Bronchial epithelial cell (primary cell): ENCODE measurements around the gene KCP. TPM values are rescaled to one million over a fixed set of nuclear protein-coding genes. Genes with fewer than 3 reads are reported as not detected.
A peak's percentile ranks its signal among the peaks of the same experiment; 100 is the strongest.

Experiments used
- DNase-seq: peaks from one replicate; pipeline ENCODE4 v3.0.0-alpha.2; 2010; ENCODE audit warnings: low read depth
- FAIRE-seq: peaks from 2 replicates; lab custom pipeline; 2011; peaks lifted over from hg19 to GRCh38; lab: Jason Lieb, UNC
- H3K27me3 ChIP-seq: 2 replicates; pipeline ENCODE4 v1.5.1; 2011; ENCODE audit warnings: low read length; ENCODE audit not compliant: control insufficient read depth, insufficient read depth
- H3K36me3 ChIP-seq: 2 replicates; pipeline ENCODE4 v1.5.1; 2011; ENCODE audit warnings: low read length; ENCODE audit not compliant: control insufficient read depth, insufficient read depth
- H3K4me3 ChIP-seq: 2 replicates; pipeline ENCODE4 v1.5.1; 2011; ENCODE audit warnings: mild to moderate bottlenecking, low read depth, low read length, control low read depth
- CTCF ChIP-seq: IDR thresholded peaks from 2 replicates; pipeline ENCODE4 v1.5.1; 2011; ENCODE audit warnings: mild to moderate bottlenecking, moderate library complexity, low read length, control low read depth, inconsistent platforms; ENCODE audit not compliant: insufficient read depth, severe bottlenecking
- total RNA-seq: library from RNA; depleted of rRNA; stranded (reverse); fragments of >200 nt; gene quantifications from 2 replicates; pipeline ENCODE4 v1.2.1, GENCODE V29; 2014

Gene KCP
- total RNA-seq, 1 donor from 2014 or later, result 0.53 TPM

GRCh38 chr7:128912281-128912680 is 1.8 kb upstream of the KCP start:
- peaks cover 37% of the 10 kb centered on the region for H3K27me3 ChIP-seq
- FAIRE-seq (no peak), DNase-seq (no peak)
- no peak for TF ChIP-seq CTCF
- H3K36me3 ChIP-seq, result no peaks in the 10 kb centered on the region
- no peak overlapping the region for H3K4me3 ChIP-seq

- DNase-seq (no peak), FAIRE-seq (no peak)
- Histone ChIP-seq H3K36me3 (no peaks in the 10 kb centered on the region), H3K27me3 (peaks cover 39% of the 10 kb centered on the region), H3K4me3 (no peak overlapping the region)
- no peak for TF ChIP-seq CTCF
These were observed 1.0 kb upstream of the KCP start for GRCh38 chr7:128911423-128912031.

DNA sequence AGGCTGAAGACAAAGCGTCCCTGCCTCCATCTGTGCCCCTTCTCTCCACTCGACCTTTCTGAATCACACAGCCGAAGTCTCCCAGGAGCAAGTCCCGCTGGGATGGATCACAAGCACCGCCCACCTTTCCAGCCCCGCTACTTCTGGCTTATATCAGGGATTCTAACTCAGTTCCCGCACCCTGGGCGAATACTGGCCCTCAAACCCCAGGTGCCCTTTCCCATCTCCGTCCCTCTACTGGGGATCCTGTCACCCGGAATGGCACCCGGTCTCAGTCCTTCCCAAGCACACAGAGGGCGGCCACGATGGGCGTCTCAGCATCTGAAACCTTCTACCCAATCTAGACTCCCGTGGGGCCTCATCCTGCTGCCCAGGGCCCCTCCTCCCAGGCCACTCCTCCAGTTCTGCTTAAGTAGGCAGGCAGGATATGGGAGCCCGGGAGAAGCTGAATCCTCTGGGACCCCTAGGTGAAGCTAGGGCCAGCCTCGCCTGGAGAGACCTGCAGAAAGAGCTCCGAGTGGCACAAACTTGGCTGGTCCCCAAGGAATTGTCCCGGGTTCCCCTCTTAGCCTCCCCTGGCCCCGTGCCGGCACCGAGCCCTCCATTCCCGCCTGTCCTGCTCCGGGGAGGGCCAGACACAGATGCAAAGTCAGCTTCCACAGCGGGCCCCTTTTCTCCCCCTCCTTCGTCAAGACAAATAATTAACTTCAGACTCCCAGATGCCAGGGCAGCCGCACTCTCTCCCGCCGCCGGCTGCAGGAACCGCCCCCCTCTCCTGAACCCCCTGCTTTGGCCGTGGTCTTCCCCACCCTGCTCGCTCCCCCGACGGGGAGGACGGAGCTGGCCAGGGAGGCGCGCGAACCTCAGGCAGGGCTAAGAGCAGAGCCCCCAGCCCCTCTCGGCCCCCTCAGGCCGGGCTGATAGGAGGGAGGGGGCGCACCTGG is 612 bp downstream of the KCP start:
- Histone ChIP-seq H3K27me3 (peaks cover 33% of the 10 kb centered on the region), H3K36me3 (no peaks in the 10 kb centered on the region), H3K4me3 (no peak overlapping the region)
- TF ChIP-seq CTCF, result no peak
- DNase-seq, result peak; percentile 25
- no peak for FAIRE-seq

- no peak overlapping the region for H3K4me3 ChIP-seq
- FAIRE-seq, result no peak
- H3K36me3 ChIP-seq, result no peaks in the 10 kb centered on the region
- no peak for DNase-seq
- H3K27me3 ChIP-seq, result peaks cover 24% of the 10 kb centered on the region
- TF ChIP-seq CTCF, result no peak
These were observed 1.5 kb downstream of the KCP start for GRCh38 chr7:128908750-128909624.

GRCh38 chr7:128906766-128907559 is 3.5 kb downstream of the KCP start:
- peaks cover 21% of the 10 kb centered on the region for H3K27me3 ChIP-seq
- H3K36me3 ChIP-seq, result no peaks in the 10 kb centered on the region
- DNase-seq (no peak), FAIRE-seq (no peak)
- H3K4me3 ChIP-seq, result no peak overlapping the region
- no peak for TF ChIP-seq CTCF
